ENCODE measurements around the gene ELMO2. TPM values are rescaled to one million over a fixed set of nuclear protein-coding genes. Genes with fewer than 3 reads are reported as not detected.
A peak's percentile ranks its signal among the peaks of the same experiment; 100 is the strongest.
"Not testable (repeated sequence)": the region's sequence is repeated elsewhere in the genome, so short reads cannot be mapped to it uniquely, and the experiment has no call there.

ELMO2 gene
- total RNA-seq, 1 experiment from 2014 or later: 24.5 TPM

DNA sequence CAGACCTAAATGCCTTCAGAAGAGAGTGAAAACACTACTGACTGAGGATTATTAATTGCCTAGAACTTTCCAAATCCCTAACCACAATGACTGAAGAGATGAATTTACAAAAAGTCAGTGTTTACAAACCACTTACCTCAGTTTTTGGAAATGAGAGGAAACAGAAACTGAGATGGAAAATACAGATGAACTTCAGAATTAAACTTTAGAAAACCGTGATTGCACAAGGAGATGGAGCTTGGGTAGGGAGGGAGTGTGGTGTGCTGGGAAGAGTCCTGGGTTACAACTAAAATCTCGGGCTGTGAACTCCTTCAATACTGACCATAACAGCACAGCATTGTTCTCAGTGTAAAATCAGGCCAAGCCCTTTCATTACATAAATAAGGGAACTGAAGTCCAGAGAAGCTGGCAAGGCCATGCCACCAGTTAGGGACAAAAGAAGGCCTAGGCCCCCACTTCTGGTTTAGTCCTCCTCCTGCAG is 4.0 kb downstream of the ELMO2 start:
- no peak for DNase-seq (ENCODE audit: low read depth)

DNA sequence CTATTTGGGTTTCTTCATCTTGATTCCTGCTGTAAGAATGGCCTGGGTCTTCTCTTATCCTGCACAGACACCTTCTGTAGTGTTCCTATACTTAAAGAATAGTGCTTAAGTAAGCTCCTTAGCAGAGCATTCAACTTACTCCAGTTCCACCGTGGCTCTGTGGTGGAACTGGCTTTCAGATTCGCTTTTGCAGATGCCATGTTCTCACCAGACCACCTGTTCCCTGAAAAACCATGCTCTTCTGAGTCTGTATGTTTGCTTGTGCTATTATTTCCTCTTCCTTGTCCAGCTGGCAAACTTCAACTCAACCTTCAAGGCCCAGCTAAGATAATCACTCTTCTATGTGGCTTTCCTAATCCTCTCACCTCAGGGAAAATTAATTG is 4.9 kb downstream of the ELMO2 start:
- DNase-seq (ENCODE audit: low read depth): no peak

DNA sequence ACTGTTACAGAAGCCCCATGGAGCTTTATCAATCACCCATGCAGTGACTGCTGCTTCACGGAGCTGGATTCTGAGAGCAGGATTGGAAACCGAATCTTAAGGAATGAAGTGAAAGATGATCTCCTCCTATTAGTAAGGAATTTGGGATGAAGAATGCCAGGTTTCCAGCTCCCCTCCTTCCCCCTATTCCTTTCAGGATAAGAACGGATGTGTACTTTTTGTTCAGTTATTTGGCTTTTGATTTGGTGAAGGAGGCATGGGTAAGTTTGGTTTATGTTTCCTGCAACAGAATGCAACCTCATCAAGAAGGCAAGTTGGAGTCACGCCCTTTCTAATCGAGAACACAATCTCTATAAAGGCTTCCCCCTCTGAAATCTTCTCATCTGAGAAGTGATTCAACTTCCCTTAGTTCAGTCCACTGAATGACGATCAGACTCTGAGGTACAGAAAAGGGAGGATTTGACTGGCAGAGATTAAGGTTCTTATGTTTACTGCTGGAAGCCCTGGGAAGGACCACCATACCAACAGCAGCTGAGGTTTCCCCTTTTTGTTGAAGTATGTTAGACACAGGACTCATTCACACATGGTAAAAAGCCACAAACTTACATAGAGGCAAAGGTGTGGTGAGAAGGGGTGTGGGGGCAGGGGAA is 5.5 kb downstream of the ELMO2 start:
- DNase-seq (ENCODE audit: low read depth): peak; percentile 17

DNA sequence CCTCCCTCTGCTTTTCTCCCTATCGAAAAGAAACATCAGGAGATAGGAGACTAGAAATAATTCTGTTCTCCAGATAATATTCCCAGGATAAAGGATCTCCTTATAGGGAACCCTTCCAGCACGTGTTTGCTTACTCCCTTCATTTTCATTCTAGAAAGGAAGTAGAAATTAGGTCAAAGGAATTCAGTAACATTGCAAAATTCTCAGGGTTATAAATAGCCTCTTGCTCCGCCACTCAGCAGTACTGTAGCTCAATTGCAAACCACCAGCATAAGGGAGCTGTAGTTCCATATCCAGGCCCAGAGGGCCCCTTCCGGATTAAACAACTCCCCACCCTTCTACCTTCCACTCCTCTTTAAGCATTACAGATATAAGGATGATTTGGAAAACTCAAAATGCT is 6.2 kb downstream of the ELMO2 start:
- peak; percentile 15 for DNase-seq (ENCODE audit: low read depth)

DNA sequence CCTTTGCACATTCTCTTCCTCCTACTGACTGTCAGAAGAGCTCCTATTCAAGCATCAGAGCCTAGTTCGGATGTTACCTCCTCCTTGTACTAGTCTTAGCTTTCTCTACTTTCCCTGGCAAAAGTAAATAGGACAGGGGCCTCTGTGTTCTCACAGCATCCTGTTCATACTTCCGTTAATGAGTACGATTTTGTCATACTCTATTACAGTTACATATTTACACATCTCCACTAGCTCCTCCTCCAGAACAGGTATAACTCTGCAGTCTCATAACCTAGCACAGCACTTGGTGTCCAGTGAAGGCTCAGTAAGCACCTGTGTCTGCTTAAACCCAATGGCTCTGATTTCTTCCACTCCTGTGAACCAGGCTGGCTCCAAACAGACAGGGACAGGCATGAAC is 7.0 kb downstream of the ELMO2 start:
- DNase-seq (ENCODE audit: low read depth): no peak

DNA sequence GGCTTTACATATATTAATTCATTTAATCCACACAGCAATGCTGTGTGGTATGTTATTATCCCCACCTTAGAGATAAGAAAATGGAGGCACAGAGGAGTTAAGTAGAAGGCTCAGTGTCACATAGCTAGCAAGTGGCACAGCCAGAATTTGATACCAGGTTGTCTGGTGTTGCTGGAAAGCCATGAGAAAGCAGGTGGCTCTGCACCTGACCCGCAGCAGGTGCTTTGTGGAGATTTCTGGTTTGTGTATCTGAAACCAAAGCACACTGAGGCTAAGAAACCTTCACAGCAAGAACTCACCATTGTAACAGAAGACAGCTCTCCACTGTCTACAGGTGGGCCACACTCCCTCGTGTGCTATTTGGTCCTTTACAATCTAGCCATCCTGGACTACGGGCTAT is 7.5 kb downstream of the ELMO2 start:
- DNase-seq (ENCODE audit: low read depth): no peak

DNA sequence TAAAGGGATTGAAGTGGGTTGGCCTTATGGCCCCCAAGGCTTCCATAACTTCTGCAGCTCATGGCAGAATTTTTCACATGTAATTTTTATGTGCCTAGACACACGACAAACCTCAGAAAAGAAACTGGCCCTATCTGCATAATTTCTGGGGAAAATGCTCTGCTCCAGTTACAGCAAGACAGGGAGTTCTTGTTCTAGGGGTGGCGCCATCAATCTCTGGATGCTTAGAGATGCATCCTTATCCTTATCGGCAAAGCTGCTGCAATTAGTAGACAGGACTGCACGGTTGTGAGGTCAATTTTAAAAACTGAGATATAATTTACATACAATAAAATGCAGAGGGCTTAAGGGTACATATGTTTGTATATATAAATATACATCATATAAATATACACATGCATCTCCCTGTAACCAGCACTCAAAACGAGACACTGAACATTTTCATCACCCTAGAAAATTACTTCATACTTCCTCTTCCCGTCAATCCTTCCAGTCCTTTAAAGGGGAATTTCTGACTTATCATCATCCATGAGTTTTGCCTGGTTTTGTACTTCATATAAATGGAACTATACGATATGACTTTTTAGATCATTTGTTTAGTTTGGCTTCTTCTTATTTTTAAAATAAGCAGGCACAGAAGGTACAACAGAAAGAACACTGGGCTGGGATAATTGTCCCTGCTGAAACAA is 10.2 kb downstream of the ELMO2 start:
- no peak for DNase-seq (ENCODE audit: low read depth)

DNA sequence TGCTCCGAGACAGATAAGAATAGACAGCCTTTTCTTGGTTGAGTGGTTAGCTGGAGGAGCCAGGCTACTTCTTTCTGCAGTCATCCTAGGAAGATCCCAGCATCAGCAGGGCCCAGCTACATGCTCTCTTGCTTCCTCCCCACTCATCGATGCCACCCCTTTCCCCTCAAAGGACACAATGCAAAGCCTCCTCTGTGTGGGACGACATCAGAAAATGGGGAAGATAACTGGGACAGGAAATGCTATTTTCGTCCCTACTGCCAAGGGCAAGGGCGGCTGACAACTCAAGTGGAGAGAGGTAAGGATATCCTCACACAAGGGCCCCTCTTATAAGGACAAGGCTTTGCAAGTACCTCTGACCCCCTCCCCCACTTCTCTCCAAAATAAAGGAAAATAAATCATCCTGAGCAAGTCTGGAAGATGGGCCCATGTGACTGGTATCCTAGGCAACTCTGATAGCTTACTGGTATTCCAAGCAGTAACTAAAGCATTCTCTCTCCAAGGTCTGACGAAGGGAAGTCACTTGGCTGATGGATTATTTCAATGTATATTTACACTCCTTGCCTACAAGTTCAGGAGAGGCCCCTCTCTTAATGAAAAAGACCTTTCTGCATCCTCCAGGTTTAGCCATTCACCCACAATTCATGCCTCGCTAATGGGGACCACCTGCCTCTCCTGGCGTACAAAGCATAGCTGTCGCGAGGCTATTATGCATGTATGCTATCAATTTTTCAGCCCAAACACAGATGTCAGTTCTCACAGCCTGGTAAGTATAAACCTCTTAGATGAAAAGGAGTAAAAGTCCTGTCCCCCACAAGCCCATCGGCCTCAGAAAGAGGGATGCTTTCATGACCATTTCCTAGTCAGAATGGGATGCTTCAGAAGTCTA is 11.3 kb downstream of the ELMO2 start:
- DNase-seq (ENCODE audit: low read depth): no peak

DNA sequence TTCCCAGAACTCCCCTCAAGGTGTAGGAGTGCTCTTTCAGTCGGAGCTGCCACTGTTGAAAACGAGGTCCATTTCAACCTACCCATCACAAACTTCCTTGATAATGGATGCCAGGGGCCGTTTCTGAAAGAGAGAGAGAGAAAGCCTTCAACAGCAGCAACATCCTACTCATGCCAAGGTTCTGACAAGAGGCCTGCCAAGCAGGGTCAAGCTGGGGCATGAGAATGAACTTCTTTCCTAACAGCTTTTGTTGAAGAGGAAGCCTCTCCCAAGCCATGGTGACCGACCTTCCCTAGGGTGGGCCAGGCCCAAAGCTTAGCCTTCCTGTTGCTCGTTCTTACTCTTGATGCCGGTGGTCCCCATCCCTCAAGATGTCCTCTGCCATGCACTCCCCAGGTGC is 12.4 kb downstream of the ELMO2 start:
- no peak for DNase-seq (ENCODE audit: low read depth)

DNA sequence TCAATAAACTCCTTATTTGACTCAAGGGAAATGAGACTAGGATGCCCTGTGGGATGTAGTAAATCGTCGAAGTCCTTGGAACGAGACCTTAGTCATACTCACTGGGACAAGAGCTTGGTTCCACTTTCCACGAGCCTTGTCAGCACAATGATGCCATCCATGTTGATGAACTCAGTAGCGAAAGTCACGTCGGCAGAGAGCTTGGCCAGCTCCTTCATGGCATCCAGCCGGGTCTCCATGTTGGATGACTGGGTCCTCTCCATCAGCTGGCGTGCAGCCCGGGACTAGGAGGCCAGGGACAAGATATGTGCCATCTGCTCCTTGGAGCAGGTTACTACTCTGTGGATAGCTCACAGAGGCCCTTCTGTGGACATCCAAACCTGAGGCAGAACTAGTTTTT is 17.5 kb downstream of the ELMO2 start:
- no peak for DNase-seq (ENCODE audit: low read depth)

DNA sequence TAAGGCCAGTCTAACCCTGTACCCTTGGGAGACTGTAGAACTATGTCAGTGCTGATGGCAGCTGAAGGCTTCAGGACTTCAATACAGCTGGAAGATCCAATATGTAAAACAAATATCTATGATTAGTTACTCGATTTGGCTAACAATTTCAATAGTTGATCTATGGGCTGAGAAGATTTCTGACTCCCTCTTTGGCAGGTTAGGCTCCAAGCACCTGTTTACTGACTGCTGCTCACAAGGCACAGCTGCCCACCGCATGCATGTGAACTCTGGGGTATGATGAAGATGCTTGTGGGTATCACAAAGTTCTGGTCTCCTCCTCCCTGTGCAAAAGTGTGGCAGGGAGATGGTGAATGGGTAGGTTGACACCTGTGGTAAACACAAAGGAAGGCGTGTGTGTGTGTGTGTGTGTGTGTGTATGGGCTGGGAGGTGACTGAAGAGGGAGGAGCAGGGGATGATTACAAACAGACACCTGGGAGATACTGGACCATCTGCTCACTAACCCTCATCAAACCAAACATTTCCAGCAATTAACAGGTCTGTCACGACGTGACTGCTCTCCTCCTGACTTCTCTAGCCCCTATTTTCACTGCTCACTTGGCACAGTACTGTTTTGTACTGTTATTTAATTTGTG is 18.1 kb downstream of the ELMO2 start:
- DNase-seq (ENCODE audit: low read depth): no peak

DNA sequence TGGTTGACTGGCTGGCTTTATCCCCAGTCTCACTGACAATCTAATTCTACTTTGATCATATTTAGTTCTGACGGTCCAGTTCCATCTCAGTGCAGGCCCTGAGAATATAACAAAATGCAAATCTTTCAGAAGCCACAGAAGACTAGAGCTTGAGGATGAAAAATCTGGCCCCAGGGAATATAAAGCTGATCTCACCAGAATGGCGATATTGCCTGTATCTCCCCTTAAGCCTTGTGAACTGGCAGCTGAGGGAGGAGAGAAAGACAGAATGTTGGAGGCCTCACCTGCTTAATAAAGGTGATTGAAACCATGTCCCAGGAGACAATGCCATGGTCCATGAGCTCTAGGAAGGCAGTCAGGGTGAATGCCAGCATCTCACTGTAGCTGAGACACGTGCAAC is 19.4 kb downstream of the ELMO2 start:
- DNase-seq (ENCODE audit: low read depth): not testable (repeated sequence)

DNA sequence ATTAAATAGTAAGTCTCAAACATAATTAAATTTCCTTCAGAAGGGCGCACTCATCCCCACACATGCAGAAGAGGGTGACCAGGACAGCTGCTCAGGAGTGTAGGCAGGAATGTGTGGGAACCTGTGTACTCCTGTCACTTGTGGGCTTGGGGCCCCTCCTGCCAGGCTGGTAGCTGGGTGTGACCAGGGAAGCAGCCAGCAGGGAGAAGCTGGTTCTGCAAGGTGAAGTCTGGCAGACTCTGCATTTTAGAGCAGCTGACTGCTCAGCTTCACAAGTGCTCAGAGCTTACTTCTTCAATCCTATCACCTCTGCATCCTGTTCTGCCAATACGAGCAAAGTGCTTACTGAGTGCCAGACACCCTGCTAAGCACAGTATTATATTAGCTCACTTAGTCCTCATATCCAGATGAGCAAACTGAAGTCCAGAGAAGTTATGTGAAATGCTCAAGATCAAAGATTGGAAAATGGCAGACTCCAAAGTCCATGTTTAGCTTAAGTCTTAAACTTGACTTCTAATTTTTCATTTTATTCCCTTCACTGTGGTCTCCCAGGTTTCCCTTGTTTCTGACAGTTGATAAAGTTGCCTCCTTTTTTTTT is 27.9 kb downstream of the ELMO2 start:
- no peak for DNase-seq (ENCODE audit: low read depth)

DNA sequence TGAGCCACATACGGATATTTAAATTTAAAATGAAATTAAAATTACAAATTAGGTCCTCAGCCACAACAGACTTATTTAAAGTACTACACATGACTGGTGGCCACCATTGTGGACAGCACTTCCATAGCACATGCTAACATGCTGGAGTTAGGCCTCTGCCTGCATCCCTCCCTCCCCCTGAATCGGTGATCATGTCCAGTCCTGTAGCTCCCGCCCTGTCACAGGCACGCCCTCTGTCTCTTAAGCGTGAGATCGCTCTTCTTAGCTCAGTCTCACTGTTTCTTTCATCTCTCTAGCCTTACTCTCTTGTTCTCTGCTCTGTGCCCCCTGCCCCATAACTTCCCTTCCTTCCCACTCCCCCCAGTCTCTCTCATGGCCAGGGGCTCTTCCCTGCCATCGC is 28.9 kb downstream of the ELMO2 start:
- DNase-seq (ENCODE audit: low read depth): no peak

DNA sequence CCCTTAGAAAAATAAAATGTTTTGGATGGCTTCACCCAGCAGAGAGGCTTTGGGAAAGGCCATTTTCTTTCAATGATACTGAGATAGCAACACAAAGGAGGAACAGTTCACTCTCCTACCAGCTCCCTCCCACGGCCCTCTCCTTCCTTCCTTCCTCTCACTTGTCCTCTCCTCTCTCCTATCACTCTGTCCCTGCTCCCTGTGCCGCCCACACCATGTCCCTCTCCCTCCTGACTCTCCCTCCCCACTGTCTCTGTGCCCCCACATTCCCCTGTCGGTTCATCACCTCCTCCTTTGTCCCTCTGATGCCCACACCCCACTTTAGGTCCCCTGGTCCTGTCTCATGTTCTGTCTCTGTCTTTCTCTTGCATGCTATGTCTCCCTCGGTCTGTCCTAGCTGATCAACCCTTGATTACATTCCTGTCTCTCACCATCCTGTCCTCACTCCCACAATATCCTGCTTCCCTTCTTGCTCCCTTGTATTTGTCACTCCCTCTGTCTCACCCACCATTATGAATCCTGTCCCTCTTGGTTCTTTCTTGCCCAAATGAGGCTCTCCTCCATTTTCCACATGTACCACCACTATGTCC is 30.1 kb downstream of the ELMO2 start:
- no peak for DNase-seq (ENCODE audit: low read depth)

DNA sequence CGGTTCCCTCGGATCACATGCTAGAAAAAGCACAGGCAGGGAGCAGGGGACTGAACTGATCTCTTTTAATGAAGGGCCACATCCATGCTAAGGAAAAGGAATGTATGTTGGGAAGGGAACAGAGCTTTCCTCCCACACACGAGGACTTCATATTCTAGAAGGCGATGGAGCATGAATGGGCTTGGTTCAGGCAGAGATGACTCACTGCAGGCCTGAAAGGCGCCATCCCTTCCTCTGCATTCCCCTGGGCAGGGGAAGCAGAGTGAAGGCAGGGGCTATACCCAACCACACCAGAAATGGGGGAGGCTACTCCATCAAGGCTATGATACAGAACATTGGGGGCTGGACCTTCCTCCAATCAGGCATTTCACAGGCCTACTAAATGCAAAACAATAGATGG is 30.6 kb downstream of the ELMO2 start:
- peak; percentile 26 for DNase-seq (ENCODE audit: low read depth)

DNA sequence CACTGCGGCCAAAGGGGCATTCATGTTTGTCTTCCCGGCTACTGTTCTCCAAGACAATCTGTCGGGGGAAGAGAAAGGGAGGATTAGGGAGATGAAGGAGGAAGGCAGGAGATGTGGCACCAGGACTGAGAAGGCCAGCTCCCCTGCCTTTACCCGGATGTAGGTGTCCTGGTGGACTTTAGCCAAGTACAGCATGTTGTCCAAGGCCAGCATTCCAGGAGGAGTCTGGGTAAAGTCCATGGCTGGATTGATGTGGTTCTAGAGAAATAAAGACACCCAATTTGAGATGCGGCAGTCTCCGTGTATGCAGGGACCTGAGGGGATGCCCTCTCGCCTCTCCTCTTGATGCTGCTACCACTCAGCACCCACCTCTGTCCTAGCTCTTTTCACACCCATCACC is 32.0 kb downstream of the ELMO2 start:
- DNase-seq (ENCODE audit: low read depth): no peak

DNA sequence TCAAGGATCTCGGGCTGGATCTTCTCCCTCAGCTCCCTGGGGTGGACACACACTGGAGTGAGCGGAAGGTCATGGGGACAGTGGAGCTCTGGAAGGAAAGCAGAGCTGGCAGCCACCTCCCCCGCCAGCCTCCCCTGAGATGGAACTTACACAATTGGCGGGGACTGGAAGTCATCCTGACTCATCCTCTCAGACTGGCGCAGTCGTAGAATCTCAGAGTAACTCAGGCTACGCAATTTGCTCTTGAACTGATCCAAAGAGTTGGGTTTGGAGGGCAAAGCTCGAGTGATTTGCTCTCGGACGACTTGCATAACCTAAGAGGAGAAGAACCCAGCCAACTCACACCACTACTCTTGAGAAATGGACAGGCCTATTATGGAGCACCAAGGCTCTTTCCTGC is 34.8 kb downstream of the ELMO2 start:
- no peak for DNase-seq (ENCODE audit: low read depth)

DNA sequence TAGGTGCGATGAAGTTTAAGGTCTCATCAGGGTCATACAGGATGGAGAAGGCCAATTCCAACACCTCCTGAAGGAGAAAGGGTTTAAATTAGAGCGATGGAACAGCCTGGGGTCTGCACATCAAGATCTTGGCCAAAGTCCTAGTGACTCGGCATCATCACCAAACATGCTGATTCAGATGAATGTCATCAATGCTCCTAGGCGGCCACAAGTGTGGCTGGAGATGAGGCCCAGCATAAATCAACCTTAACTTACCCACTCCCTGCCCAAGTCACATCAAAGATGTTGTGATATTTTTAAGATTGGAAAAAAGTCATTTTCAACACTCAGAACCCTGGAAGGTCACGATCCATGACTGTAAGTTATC is 37.5 kb downstream of the ELMO2 start:
- DNase-seq (ENCODE audit: low read depth): no peak

DNA sequence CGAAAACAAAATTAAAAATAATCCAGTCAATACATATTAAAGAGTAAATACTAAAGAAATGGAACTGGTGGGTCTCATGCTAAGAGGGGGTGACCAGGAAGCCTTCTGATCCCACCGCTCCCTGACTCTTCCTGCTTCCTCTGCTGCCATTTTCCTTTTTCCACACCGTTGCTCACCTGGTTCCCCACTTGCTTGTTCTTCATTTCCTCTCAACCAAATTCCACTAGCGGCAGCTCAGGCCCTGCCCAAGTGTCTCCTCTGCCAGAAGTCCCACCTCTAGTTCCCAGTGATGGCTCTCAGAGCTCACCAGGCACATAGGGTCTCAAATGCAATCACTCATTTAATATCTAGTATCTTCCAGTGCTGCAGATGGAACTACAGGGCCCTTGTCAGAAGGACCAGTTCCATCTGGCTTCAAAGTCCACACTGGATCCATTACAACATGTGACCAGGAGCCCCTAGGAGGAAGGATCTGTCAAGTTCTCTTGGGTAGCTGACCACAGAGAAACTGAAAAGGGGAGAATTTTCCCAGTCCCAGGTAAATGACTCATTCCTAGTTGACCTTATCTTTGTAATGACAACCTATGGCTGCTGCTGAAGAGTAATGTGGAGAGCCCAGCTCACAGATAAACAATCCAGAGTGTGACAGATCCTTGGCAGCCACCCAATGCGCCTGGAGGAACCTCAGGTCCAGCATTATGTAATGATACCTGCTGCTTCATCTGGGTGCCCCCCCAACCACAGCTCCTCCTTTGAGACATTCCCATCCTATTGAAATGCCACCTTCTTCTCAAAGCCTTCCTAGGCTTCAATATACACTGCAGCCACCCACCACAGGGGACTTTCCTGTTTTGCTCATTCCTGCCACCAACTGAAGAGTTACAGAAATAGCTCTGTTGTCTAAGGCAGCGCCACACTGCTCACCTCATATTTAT is 38.2 kb downstream of the ELMO2 start:
- no peak for DNase-seq (ENCODE audit: low read depth)

Data from Daoy (cell line).